ENCODE results near the gene LTO1.
"Not testable (repeated sequence)": the region's sequence is repeated elsewhere in the genome, so short reads cannot be mapped to it uniquely, and the experiment has no call there.

LTO1 gene

GRCh38 chr11:69692422-69692821, 17.3 kb upstream of the LTO1 start:
- Mint-ChIP-seq H3K4me3 (no peak overlapping the region), H3K9me3 (peaks cover 0 to 11% of the 10 kb centered on the region in 2 donors), H3K27ac (peak overlapping the region in 1 of 2 donors; percentile 63), H3K27me3 (peaks cover 78% of the 10 kb centered on the region), H3K4me1 (peaks cover 21% of the 10 kb centered on the region)
- ATAC-seq (no peak), DNase-seq (no peak)

GRCh38 chr11:69691463-69691862, 16.3 kb upstream of the LTO1 start:
- no peak overlapping the region for H3K4me3 Mint-ChIP-seq
- H3K4me1 Mint-ChIP-seq: peaks cover 21% of the 10 kb centered on the region
- DNase-seq (peak in 1 of 2 donors; percentile 51), ATAC-seq (peak; percentile 58)
- H3K9me3 Mint-ChIP-seq: peaks cover 0 to 11% of the 10 kb centered on the region in 2 donors
- H3K27ac Mint-ChIP-seq: peak overlapping the region; percentile 72 to 79
- H3K27me3 Mint-ChIP-seq: peaks cover 76% of the 10 kb centered on the region

DNA sequence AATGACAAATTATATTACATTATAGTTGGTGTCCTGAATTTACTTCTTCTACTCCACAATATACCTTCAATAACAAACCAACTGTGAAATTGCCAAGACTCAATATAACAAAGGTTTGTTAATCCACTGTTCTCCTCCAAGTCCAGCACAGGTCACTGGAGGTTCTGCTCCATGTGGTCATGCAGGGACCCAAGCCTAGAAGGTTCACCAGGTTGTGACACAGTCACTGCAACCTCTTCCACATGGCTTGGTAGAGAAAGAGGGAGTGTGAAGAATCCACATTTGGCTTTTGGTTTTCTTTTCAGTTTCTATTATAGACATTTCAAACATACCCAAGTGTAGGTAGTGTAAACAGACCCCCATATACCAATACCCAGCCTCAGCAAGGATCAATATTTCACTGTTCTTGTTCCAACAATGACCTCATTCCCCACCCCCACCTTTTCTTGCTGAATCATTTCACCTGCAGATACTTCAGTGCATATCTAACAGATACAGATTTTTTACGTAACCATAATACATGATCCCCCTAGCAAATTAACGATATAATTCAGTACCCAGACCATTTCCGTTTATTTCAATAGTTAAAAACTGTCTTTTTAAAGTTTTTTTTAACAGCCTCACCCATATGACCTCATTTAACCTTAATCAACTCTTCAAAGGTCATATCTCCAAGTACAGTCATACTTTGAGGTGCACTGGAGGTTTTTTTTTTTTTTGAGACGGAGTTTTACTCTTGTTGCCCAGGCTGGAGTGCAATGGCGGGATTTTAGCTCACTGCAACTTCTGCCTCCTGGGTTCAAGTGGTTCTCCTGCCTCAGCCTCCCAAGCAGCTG, 14.5 kb upstream of the LTO1 start:
- peaks cover 74% of the 10 kb centered on the region for H3K27me3 Mint-ChIP-seq
- no peak for ATAC-seq

GRCh38 chr11:69687969-69688771, 13.0 kb upstream of the LTO1 start:
- Mint-ChIP-seq H3K4me1 (peaks cover 28% of the 10 kb centered on the region), H3K9me3 (peaks cover 0 to 11% of the 10 kb centered on the region in 2 donors), H3K27me3 (peaks cover 65% of the 10 kb centered on the region), H3K27ac (peak overlapping the region in 1 of 2 donors; percentile 54)
- ATAC-seq (peak; percentile 24), DNase-seq (peak in 1 of 2 donors; percentile 21)
- not testable (repeated sequence) for H3K4me3 Mint-ChIP-seq

More for the DNA sequence above, 14.5 kb upstream of the LTO1 start:
- Mint-ChIP-seq H3K4me3 (no peak overlapping the region), H3K9me3 (peaks cover 0 to 11% of the 10 kb centered on the region in 2 donors), H3K27ac (peak overlapping the region in 1 of 2 donors; percentile 27), H3K4me1 (peaks cover 28% of the 10 kb centered on the region)
- no peak for DNase-seq

DNA sequence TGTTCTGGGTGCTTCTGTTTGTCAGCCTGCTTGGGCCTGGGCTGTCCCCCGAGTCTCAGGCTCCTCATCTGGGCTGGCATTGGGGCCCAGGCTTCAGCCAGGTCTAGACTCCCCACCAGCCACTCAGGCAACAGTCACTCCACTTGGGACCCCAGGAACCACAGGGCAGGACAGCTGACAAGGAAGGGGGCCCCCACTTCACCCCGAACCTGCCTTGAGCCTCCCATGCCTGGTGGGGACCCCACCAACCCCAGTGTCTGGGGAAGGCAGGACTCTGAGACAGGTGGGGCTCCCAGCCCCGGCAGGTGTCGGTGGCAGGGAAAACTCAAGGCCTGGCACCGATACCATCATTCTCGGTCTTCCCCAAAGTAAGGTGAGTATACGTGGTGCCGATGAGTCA, 11.7 kb upstream of the LTO1 start:
- Mint-ChIP-seq H3K9me3 (peaks cover 0 to 3% of the 10 kb centered on the region in 2 donors), H3K27me3 (peaks cover 53% of the 10 kb centered on the region), H3K4me3 (no peak overlapping the region), H3K4me1 (peaks cover 28% of the 10 kb centered on the region), H3K27ac (no peak overlapping the region)
- DNase-seq (no peak), ATAC-seq (no peak)

- H3K9me3 Mint-ChIP-seq: no peaks in the 10 kb centered on the region
- no peak overlapping the region for H3K27ac Mint-ChIP-seq
- no peak for DNase-seq
- ATAC-seq: peak; percentile 37
- peak overlapping the region in 1 of 2 donors; percentile 14 for H3K4me3 Mint-ChIP-seq
- H3K4me1 Mint-ChIP-seq: peaks cover 28% of the 10 kb centered on the region
- H3K27me3 Mint-ChIP-seq: peaks cover 50% of the 10 kb centered on the region
Observed at GRCh38 chr11:69686452-69686851, 11.3 kb upstream of the LTO1 start.

DNA sequence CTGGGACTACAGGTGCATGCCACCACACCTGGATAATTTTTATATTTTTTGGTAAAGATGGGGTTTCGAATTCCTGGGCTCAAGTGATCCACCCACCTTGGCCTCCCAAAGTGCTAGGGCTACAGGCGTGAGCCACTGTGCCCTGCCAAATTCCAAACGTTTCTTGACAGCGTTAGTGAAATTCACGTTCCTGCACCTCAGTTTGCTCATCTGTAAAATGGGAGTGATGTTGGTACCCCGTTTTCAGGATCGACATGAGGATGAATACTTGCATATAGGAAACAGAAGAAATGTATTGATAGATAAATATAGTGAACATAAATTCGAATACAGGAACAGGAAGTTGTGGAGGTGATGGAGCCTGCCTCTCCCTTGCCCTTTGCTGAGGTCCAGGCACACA, 10.2 kb upstream of the LTO1 start:
- H3K27ac Mint-ChIP-seq: no peak overlapping the region
- H3K4me3 Mint-ChIP-seq: peak overlapping the region; percentile 24 to 51
- peaks cover 28% of the 10 kb centered on the region for H3K4me1 Mint-ChIP-seq
- no peak for ATAC-seq
- peaks cover 43% of the 10 kb centered on the region for H3K27me3 Mint-ChIP-seq
- no peak for DNase-seq
- H3K9me3 Mint-ChIP-seq: no peaks in the 10 kb centered on the region

GRCh38 chr11:69684651-69685050, 9.5 kb upstream of the LTO1 start:
- ATAC-seq (no peak), DNase-seq (no peak)
- peaks cover 36% of the 10 kb centered on the region for H3K27me3 Mint-ChIP-seq
- H3K9me3 Mint-ChIP-seq: no peaks in the 10 kb centered on the region
- no peak overlapping the region for H3K27ac Mint-ChIP-seq
- no peak overlapping the region for H3K4me3 Mint-ChIP-seq
- peaks cover 22% of the 10 kb centered on the region for H3K4me1 Mint-ChIP-seq

DNA sequence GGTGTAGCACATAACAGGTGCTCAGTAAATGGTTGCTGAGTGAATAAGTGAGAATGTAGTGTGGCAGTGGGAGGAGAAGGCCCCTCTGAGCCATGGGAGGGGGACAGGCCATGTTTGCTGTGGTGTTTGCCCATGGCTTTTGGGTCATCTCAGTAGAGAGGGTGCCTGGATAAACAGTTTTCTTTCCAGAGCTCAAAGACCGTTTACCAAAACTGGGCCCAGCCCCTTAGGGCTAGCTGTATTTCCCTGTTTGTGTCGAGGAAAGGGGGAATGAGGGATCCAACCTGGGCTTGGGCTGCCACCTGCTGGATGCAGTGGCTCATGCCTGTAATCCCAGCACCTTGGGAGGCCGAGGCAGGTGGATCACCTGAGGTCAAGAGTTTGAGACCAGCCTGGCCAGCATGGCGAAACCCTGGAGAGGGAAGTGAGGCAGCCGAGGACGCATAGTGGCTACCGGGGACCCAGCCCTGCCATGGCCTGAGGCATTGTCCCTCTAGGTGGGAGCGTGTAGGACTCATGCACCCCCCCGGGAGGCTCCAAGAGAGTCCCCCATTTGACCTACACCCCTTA, 8.7 kb upstream of the LTO1 start:
- no peak for ATAC-seq
- peaks cover 14% of the 10 kb centered on the region for H3K4me1 Mint-ChIP-seq
- DNase-seq: no peak
- H3K27me3 Mint-ChIP-seq: peaks cover 28% of the 10 kb centered on the region
- H3K27ac Mint-ChIP-seq: no peak overlapping the region
- H3K4me3 Mint-ChIP-seq: no peak overlapping the region
- no peaks in the 10 kb centered on the region for H3K9me3 Mint-ChIP-seq

DNA sequence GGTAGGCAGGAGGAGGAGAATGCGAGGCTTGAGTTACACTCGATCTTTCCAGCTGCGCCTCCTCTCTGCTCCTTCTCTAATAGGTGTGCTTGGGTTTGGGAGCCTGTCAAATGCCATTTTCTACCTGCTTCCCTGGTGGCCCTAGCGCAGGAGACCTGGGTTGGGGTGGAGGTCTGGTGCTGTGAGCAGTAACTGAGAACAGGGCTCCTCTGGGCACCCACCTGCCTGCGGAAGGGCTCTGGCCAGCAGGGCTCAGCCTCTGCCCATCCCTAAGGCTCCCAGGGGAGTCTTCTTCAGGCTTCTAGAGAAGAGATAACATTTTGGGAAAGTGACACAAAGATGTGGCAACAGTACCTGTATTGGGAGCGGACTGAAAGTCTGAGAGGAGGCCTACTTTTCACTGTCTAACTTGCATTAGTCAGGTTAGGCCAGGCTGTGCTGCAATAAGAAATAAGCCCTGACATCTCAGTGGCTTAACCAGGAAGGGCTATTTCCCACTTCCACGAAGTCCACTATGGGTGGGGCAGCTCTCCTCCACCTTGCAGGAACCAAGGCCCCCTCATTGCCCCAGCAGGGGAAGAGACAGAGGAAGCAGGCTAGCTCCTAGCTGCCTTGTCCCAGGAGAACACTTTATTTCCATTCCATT, 7.7 kb upstream of the LTO1 start:
- H3K9me3 Mint-ChIP-seq: no peaks in the 10 kb centered on the region
- H3K27ac Mint-ChIP-seq: no peak overlapping the region
- peaks cover 20% of the 10 kb centered on the region for H3K27me3 Mint-ChIP-seq
- peaks cover 7% of the 10 kb centered on the region for H3K4me1 Mint-ChIP-seq
- DNase-seq: no peak
- no peak for ATAC-seq
- H3K4me3 Mint-ChIP-seq: no peak overlapping the region

DNA sequence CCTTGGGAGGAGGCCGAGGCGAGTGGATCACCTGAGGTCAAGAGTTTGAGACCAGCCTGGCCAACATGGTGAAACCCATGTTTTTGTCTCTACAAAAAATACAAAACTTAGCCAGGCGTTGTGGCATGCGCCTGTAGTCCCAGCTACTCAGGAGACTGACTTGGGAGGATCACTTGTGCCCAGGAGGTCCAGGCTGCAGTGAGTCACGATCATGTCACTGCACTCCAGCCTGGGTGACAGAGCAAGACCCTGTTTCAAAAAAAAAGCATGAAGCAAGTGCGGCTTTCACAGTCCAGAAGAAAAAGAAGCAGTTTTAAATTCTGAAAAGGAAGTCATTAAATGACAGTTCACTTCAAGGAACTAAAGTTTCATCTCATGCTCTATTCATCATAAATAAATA, 7.1 kb upstream of the LTO1 start:
- Mint-ChIP-seq H3K27ac (no peak overlapping the region), H3K27me3 (peaks cover 19% of the 10 kb centered on the region), H3K9me3 (no peaks in the 10 kb centered on the region), H3K4me3 (no peak overlapping the region), H3K4me1 (peaks cover 7% of the 10 kb centered on the region)
- ATAC-seq (no peak), DNase-seq (no peak)

DNA sequence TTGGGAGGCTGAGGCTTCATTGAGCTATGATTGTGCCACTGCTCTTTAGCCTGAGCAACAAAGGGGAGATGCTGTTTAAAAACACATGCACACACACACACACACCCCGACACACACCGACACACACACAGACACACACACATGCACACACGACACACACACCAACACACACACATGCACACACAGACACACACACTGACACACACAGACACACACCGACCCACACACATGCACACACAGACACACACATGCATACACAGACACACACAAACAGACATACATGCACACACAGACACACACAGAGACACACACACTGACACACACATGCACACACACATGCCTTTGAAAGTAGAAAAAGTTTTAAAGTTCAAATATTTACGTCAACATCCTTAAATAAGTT, 5.5 kb upstream of the LTO1 start:
- ATAC-seq: no peak
- Mint-ChIP-seq H3K4me3 (no peak overlapping the region), H3K4me1 (peaks cover 6% of the 10 kb centered on the region), H3K27me3 (peaks cover 9% of the 10 kb centered on the region), H3K27ac (no peak overlapping the region), H3K9me3 (no peaks in the 10 kb centered on the region)
- DNase-seq: no peak

DNA sequence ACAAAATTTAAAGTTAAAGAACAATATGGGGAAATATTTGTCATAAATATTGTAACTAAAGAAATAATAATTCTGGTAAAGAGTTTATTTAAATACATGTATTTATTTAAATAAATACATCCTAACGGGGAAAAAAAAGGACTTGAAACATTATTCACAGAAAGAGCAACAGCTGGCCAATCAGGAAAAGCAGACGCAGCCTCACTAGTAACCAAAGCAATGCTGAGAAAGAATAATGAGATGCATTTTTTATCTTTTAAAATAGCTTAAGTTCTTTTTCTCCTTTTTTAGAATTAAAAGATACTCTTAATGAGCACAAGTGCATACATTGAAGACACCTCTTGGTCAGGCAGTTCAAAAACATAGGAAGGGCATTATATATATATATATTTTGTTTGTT, 2.6 kb upstream of the LTO1 start:
- Mint-ChIP-seq H3K9me3 (no peaks in the 10 kb centered on the region), H3K27ac (no peak overlapping the region), H3K27me3 (no peaks in the 10 kb centered on the region), H3K4me1 (peaks cover 30% of the 10 kb centered on the region), H3K4me3 (no peak overlapping the region)
- no peak for ATAC-seq
- no peak for DNase-seq

GRCh38 chr11:69674267-69674885, 777 bp downstream of the LTO1 start:
- Mint-ChIP-seq H3K27ac (peak overlapping the region; percentile 81 to 97), H3K4me1 (peaks cover 32% of the 10 kb centered on the region), H3K4me3 (peak overlapping the region; percentile 91 to 98), H3K9me3 (no peaks in the 10 kb centered on the region), H3K27me3 (no peaks in the 10 kb centered on the region)
- ATAC-seq (no peak), DNase-seq (peak in 1 of 2 donors; percentile 5)
